WTC11 (cell line): ENCODE results near the gene ROBO2. TPM values are rescaled to one million over a fixed set of nuclear protein-coding genes. Genes with fewer than 3 reads are reported as not detected.

Experiments used
- ATAC-seq: fragments of 200-7000 bp; cut with Tn5 transposase; 2 replicates; pipeline ENCODE4 v1.10.0; 2021; ENCODE audit warnings: mild to moderate bottlenecking, moderate library complexity
- CTCF ChIA-PET: fragments of 300-600 bp; sonication (Branson Sonifier 250); formaldehyde crosslinking; loops from one replicate; lab custom pipeline; 2021; ENCODE audit warnings: antibody characterized with exemption; lab: Charles Lee
- POLR2A ChIA-PET: fragments of 350-600 bp; sonication (Branson Sonifier 250); formaldehyde crosslinking; loops from one replicate; lab custom pipeline; 2021; ENCODE audit warnings: antibody characterized with exemption; lab: Charles Lee
- DNase-seq: peaks from one replicate; pipeline ENCODE4 v3.0.0; 2021; ENCODE audit warnings: low spot score
- H3K27ac Mint-ChIP-seq: 2 replicates; pipeline ENCODE4 v1.8.0; 2021; ENCODE audit warnings: mixed read lengths
- H3K27me3 Mint-ChIP-seq: 2 replicates; pipeline ENCODE4 v1.8.0; 2021; ENCODE audit warnings: low read depth, mild to moderate bottlenecking, moderate library complexity, mixed read lengths
- H3K36me3 Mint-ChIP-seq: 2 replicates; pipeline ENCODE4 v1.8.0; 2021; ENCODE audit warnings: mixed read lengths
- H3K4me1 Mint-ChIP-seq: 2 replicates; pipeline ENCODE4 v1.8.0; 2022; ENCODE audit warnings: mixed read lengths
- H3K4me3 Mint-ChIP-seq: 2 replicates; pipeline ENCODE4 v1.8.0; 2021; ENCODE audit warnings: mild to moderate bottlenecking, moderate library complexity, mixed read lengths
- H3K9me3 Mint-ChIP-seq: 2 replicates; pipeline ENCODE4 v1.8.0; 2021; ENCODE audit warnings: mixed read lengths
- ATF6 ChIP-seq: sonication (generic); formaldehyde crosslinking; IDR thresholded peaks from 2 replicates; pipeline ENCODE4 v1.8.1; 2023; ENCODE audit warnings: mild to moderate bottlenecking, missing genetic modification reagents
- ELF4 ChIP-seq: sonication (generic); formaldehyde crosslinking; IDR thresholded peaks from 2 replicates; pipeline ENCODE4 v1.8.1; 2022; ENCODE audit warnings: low read depth, mild to moderate bottlenecking, moderate library complexity, missing genetic modification reagents
- NR2C2 ChIP-seq: sonication (generic); formaldehyde crosslinking; IDR thresholded peaks from 2 replicates; pipeline ENCODE4 v1.8.0; 2022; ENCODE audit warnings: mild to moderate bottlenecking, missing genetic modification reagents
- ZNF281 ChIP-seq: sonication (generic); formaldehyde crosslinking; IDR thresholded peaks from 2 replicates; pipeline ENCODE4 v1.8.0; 2023; ENCODE audit warnings: mild to moderate bottlenecking, missing genetic modification reagents
- ZNF396 ChIP-seq: fragments of 250-450 bp; sonication (Bioruptor Pico); IDR thresholded peaks from 2 replicates; pipeline ENCODE4 v1.8.0; 2021; ENCODE audit warnings: mild to moderate bottlenecking, moderate library complexity, borderline replicate concordance
- ZNF425 ChIP-seq: fragments of 250-450 bp; sonication (Bioruptor Pico); conservative IDR thresholded peaks from 2 replicates; pipeline ENCODE4 v1.9.0; 2021; ENCODE audit warnings: mild to moderate bottlenecking
- total RNA-seq: library from RNA; stranded (reverse); gene quantifications from 3 replicates; pipeline ENCODE4 v1.2.3, GENCODE V29; 2021
- TF ChIP-seq, protein P1 (sequence below): sonication (generic); formaldehyde crosslinking; IDR thresholded peaks from 2 replicates; pipeline ENCODE4 v1.8.1; 2023; ENCODE audit warnings: mild to moderate bottlenecking, missing genetic modification reagents
- TF ChIP-seq, protein P2 (sequence below): sonication (generic); formaldehyde crosslinking; IDR thresholded peaks from 2 replicates; pipeline ENCODE4 v1.8.0; 2022; ENCODE audit warnings: missing genetic modification reagents
- TF ChIP-seq, protein P3 (sequence below): fragments of 200-600 bp; IDR thresholded peaks from 2 replicates; pipeline ENCODE4 v1.8.0; 2022; ENCODE audit warnings: antibody characterized with exemption
- TF ChIP-seq, protein P4 (sequence below): sonication (generic); formaldehyde crosslinking; IDR thresholded peaks from 2 replicates; pipeline ENCODE4 v1.8.0; 2022; ENCODE audit warnings: mild to moderate bottlenecking, missing genetic modification reagents

ROBO2 gene
- total RNA-seq, 1 experiment from 2014 or later: 11.7 TPM

DNA sequence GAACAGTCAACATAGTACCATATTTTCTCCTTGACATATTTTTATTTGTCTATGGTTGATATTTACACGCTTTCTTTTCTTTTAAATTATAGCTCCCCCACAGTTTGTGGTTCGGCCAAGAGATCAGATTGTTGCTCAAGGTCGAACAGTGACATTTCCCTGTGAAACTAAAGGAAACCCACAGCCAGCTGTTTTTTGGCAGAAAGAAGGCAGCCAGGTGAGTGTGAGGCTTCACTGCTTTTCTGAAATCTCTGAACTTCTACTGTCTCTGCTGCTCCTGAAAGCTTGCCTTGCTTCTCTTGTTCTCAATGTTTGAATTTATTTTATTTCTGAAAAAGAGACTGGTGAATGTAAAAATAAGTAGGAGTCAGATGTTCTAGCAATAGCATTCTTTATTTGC is 506.3 kb downstream of the ROBO2 start (continued):
- TF ChIP-seq ATF6 (CRISPR knock-in tag) (no peak), ELF4 (no peak), NR2C2 (CRISPR knock-in tag) (no peak)

DNA sequence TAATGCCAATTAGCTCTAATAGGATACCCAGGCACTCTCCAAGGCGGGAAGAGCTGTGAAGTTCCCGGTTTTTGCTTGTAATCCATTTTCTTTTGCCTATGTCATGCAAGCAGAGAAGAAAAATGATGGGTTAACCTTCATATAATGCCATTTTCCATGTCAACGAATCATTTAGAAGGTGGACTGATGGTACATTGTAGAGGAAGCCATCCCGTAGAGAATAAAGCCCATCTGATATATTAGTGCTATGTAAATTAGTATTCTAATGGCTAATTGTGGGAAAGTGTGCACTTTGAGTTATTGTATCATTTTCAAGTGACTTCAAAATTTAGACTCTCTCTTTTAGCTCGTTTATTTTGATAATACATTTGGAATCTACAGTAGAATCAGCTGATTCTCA is 509.1 kb downstream of the ROBO2 start:
- no peak overlapping the region for H3K4me3 Mint-ChIP-seq
- ChIA-PET POLR2A (no interaction called here), CTCF (no interaction called here)
- DNase-seq (no peak), ATAC-seq (no peak)
- H3K4me1 Mint-ChIP-seq: no peaks in the 10 kb centered on the region
- H3K9me3 Mint-ChIP-seq: no peaks in the 10 kb centered on the region
- no peak overlapping the region for H3K27ac Mint-ChIP-seq
- no peaks in the 10 kb centered on the region for H3K36me3 Mint-ChIP-seq
- TF ChIP-seq, protein P1, sequence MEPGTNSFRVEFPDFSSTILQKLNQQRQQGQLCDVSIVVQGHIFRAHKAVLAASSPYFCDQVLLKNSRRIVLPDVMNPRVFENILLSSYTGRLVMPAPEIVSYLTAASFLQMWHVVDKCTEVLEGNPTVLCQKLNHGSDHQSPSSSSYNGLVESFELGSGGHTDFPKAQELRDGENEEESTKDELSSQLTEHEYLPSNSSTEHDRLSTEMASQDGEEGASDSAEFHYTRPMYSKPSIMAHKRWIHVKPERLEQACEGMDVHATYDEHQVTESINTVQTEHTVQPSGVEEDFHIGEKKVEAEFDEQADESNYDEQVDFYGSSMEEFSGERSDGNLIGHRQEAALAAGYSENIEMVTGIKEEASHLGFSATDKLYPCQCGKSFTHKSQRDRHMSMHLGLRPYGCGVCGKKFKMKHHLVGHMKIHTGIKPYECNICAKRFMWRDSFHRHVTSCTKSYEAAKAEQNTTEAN (CRISPR knock-in tag): no peak
- TF ChIP-seq, protein P2, sequence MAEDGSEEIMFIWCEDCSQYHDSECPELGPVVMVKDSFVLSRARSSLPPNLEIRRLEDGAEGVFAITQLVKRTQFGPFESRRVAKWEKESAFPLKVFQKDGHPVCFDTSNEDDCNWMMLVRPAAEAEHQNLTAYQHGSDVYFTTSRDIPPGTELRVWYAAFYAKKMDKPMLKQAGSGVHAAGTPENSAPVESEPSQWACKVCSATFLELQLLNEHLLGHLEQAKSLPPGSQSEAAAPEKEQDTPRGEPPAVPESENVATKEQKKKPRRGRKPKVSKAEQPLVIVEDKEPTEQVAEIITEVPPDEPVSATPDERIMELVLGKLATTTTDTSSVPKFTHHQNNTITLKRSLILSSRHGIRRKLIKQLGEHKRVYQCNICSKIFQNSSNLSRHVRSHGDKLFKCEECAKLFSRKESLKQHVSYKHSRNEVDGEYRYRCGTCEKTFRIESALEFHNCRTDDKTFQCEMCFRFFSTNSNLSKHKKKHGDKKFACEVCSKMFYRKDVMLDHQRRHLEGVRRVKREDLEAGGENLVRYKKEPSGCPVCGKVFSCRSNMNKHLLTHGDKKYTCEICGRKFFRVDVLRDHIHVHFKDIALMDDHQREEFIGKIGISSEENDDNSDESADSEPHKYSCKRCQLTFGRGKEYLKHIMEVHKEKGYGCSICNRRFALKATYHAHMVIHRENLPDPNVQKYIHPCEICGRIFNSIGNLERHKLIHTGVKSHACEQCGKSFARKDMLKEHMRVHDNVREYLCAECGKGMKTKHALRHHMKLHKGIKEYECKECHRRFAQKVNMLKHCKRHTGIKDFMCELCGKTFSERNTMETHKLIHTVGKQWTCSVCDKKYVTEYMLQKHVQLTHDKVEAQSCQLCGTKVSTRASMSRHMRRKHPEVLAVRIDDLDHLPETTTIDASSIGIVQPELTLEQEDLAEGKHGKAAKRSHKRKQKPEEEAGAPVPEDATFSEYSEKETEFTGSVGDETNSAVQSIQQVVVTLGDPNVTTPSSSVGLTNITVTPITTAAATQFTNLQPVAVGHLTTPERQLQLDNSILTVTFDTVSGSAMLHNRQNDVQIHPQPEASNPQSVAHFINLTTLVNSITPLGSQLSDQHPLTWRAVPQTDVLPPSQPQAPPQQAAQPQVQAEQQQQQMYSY (CRISPR knock-in tag): no peak
- TF ChIP-seq ZNF396 (CRISPR knock-in tag) (no peak), ZNF425 (no peak), ZNF281 (CRISPR knock-in tag) (no peak)
- TF ChIP-seq, protein P3, sequence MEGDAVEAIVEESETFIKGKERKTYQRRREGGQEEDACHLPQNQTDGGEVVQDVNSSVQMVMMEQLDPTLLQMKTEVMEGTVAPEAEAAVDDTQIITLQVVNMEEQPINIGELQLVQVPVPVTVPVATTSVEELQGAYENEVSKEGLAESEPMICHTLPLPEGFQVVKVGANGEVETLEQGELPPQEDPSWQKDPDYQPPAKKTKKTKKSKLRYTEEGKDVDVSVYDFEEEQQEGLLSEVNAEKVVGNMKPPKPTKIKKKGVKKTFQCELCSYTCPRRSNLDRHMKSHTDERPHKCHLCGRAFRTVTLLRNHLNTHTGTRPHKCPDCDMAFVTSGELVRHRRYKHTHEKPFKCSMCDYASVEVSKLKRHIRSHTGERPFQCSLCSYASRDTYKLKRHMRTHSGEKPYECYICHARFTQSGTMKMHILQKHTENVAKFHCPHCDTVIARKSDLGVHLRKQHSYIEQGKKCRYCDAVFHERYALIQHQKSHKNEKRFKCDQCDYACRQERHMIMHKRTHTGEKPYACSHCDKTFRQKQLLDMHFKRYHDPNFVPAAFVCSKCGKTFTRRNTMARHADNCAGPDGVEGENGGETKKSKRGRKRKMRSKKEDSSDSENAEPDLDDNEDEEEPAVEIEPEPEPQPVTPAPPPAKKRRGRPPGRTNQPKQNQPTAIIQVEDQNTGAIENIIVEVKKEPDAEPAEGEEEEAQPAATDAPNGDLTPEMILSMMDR: no peak
- TF ChIP-seq, protein P4, sequence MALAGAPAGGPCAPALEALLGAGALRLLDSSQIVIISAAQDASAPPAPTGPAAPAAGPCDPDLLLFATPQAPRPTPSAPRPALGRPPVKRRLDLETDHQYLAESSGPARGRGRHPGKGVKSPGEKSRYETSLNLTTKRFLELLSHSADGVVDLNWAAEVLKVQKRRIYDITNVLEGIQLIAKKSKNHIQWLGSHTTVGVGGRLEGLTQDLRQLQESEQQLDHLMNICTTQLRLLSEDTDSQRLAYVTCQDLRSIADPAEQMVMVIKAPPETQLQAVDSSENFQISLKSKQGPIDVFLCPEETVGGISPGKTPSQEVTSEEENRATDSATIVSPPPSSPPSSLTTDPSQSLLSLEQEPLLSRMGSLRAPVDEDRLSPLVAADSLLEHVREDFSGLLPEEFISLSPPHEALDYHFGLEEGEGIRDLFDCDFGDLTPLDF (CRISPR knock-in tag): no peak
- no peaks in the 10 kb centered on the region for H3K27me3 Mint-ChIP-seq
